ENCODE measurements around the gene ATP2C2. TPM values are rescaled to one million over a fixed set of nuclear protein-coding genes. Genes with fewer than 3 reads are reported as not detected.

The ATP2C2 gene
- total RNA-seq (not detected), polyA plus RNA-seq (under 1 TPM in 1 of 2 donors, not detected in 1; 0.20 TPM), total RNA-seq (not detected)

- ChIA-PET CTCF (interaction anchor here (0.7 kb wide), 1 partner anchor 139 kb away, joined by 3 read pairs; no protein-coding TSS in a partner anchor), POLR2A (no interaction called here)
- H3K4me3 ChIP-seq (ENCODE audit: low read length), result no peak within 1 kb of the TSS
- ATAC-seq (no peak), DNase-seq (no peak)
- peaks cover 49 to 58% (median 56%) of the 10 kb centered on the region in 5 donors for H3K27me3 Mint-ChIP-seq
- no peaks in the 10 kb centered on the region for H3K27me3 ChIP-seq (ENCODE audit: control insufficient read depth in 2 of 2, insufficient read depth in 2 of 2, low read length in 2 of 2)
- H3K36me3 Mint-ChIP-seq, result no peaks in the 10 kb centered on the region
- peaks cover 6 to 26% (median 17%) of the 10 kb centered on the region in 7 donors for H3K4me1 Mint-ChIP-seq
- H3K4me3 Mint-ChIP-seq, result peak within 1 kb of the TSS in 8 of 10 donors; percentile 7 to 71 (median 44)
- intact Hi-C loops (cut with micrococcal nuclease), result no loop called here
- no peak within 1 kb of the TSS for H3K27ac ChIP-seq (ENCODE audit: low read depth, low read length)
- H3K9me3 ChIP-seq (ENCODE audit: control insufficient read depth in 2 of 3, low read length in 3 of 3), result no peaks in the 10 kb centered on the region
- H3K4me1 ChIP-seq (ENCODE audit: control insufficient read depth in 2 of 2, insufficient read depth in 2 of 2, low read length in 2 of 2), result no peaks in the 10 kb centered on the region
- no peaks in the 10 kb centered on the region for H3K36me3 ChIP-seq (ENCODE audit: control insufficient read depth in 2 of 3, insufficient read depth in 3 of 3, low read length in 3 of 3)
- H3K27ac Mint-ChIP-seq, result no peak within 1 kb of the TSS
- H3K9me3 Mint-ChIP-seq, result peaks cover 0 to 1% (median 0%) of the 10 kb centered on the region in 11 donors
Observed at GRCh38 chr16:84368308-84368996, at the start of gene ATP2C2. ATP2C2 (plus strand) TSS chr16:84368538; CDS start chr16:84368616, 78 bp downstream.

- Mint-ChIP-seq H3K4me1 (no peaks in the 10 kb centered on the region), H3K27ac (no peak overlapping the region), H3K9me3 (peaks cover 0 to 12% (median 6%) of the 10 kb centered on the region in 11 donors), H3K27me3 (peaks cover 0 to 20% (median 13%) of the 10 kb centered on the region in 5 donors), H3K4me3 (no peak overlapping the region), H3K36me3 (no peaks in the 10 kb centered on the region)
- H3K4me3 ChIP-seq (ENCODE audit: low read length), result no peak overlapping the region
- intact Hi-C loops (cut with micrococcal nuclease), result no loop called here
- H3K4me1 ChIP-seq (ENCODE audit: control insufficient read depth in 2 of 2, insufficient read depth in 2 of 2, low read length in 2 of 2), result no peaks in the 10 kb centered on the region
- ATAC-seq, result no peak
- no peak for DNase-seq
- ChIA-PET POLR2A (no interaction called here), CTCF (no interaction called here)
- no peaks in the 10 kb centered on the region for H3K27me3 ChIP-seq (ENCODE audit: control insufficient read depth in 2 of 2, insufficient read depth in 2 of 2, low read length in 2 of 2)
- H3K27ac ChIP-seq (ENCODE audit: low read depth, low read length), result no peak overlapping the region
- no peaks in the 10 kb centered on the region for H3K36me3 ChIP-seq (ENCODE audit: control insufficient read depth in 2 of 3, insufficient read depth in 3 of 3, low read length in 3 of 3)
- H3K9me3 ChIP-seq (ENCODE audit: control insufficient read depth in 2 of 3, low read length in 3 of 3), result peaks cover 0 to 14% (median 0%) of the 10 kb centered on the region in 3 experiments
Observed at GRCh38 chr16:84319146-84319760, 49.1 kb upstream of the ATP2C2 start.

GRCh38 chr16:84320511-84320910 is 47.8 kb upstream of the ATP2C2 start:
- Histone ChIP-seq H3K27me3 (ENCODE audit: control insufficient read depth in 2 of 2, insufficient read depth in 2 of 2, low read length in 2 of 2) (no peaks in the 10 kb centered on the region), H3K4me1 (ENCODE audit: control insufficient read depth in 2 of 2, insufficient read depth in 2 of 2, low read length in 2 of 2) (no peaks in the 10 kb centered on the region), H3K4me3 (ENCODE audit: low read length) (no peak overlapping the region), H3K27ac (ENCODE audit: low read depth, low read length) (no peak overlapping the region), H3K9me3 (ENCODE audit: control insufficient read depth in 2 of 3, low read length in 3 of 3) (peaks cover 0 to 14% (median 0%) of the 10 kb centered on the region in 3 experiments), H3K36me3 (ENCODE audit: control insufficient read depth in 2 of 3, insufficient read depth in 3 of 3, low read length in 3 of 3) (no peaks in the 10 kb centered on the region)
- intact Hi-C loops (cut with micrococcal nuclease), result no loop called here
- ATAC-seq (no peak), DNase-seq (no peak)
- ChIA-PET CTCF (no interaction called here), POLR2A (no interaction called here)
- Mint-ChIP-seq H3K36me3 (no peaks in the 10 kb centered on the region), H3K4me3 (no peak overlapping the region), H3K9me3 (peaks cover 0 to 12% (median 6%) of the 10 kb centered on the region in 11 donors), H3K27ac (no peak overlapping the region), H3K4me1 (no peaks in the 10 kb centered on the region), H3K27me3 (peaks cover 0 to 7% (median 5%) of the 10 kb centered on the region in 5 donors)

GRCh38 chr16:84321932-84322331 is 46.4 kb upstream of the ATP2C2 start:
- no peak overlapping the region for H3K27ac ChIP-seq (ENCODE audit: low read depth, low read length)
- H3K9me3 ChIP-seq (ENCODE audit: control insufficient read depth in 2 of 3, low read length in 3 of 3), result peaks cover 0 to 14% (median 0%) of the 10 kb centered on the region in 3 experiments
- POLR2A ChIA-PET, result no interaction called here
- H3K27ac Mint-ChIP-seq, result no peak overlapping the region
- H3K9me3 Mint-ChIP-seq, result peaks cover 0 to 12% (median 6%) of the 10 kb centered on the region in 11 donors
- ATAC-seq, result no peak
- no peak for DNase-seq
- no peaks in the 10 kb centered on the region for H3K27me3 ChIP-seq (ENCODE audit: control insufficient read depth in 2 of 2, insufficient read depth in 2 of 2, low read length in 2 of 2)
- H3K4me3 ChIP-seq (ENCODE audit: low read length), result no peak overlapping the region
- no peaks in the 10 kb centered on the region for H3K4me1 ChIP-seq (ENCODE audit: control insufficient read depth in 2 of 2, insufficient read depth in 2 of 2, low read length in 2 of 2)
- H3K27me3 Mint-ChIP-seq, result peaks cover 0 to 4% (median 0%) of the 10 kb centered on the region in 5 donors
- H3K36me3 Mint-ChIP-seq, result no peaks in the 10 kb centered on the region
- H3K36me3 ChIP-seq (ENCODE audit: control insufficient read depth in 2 of 3, insufficient read depth in 3 of 3, low read length in 3 of 3), result no peaks in the 10 kb centered on the region
- H3K4me1 Mint-ChIP-seq, result no peaks in the 10 kb centered on the region
- no peak overlapping the region for H3K4me3 Mint-ChIP-seq
- intact Hi-C loops (cut with micrococcal nuclease), result no loop called here
- CTCF ChIA-PET, result no interaction called here

GRCh38 chr16:84322749-84323148 is 45.6 kb upstream of the ATP2C2 start:
- CTCF ChIA-PET, result no interaction called here
- Histone ChIP-seq H3K27ac (ENCODE audit: low read depth, low read length) (no peak overlapping the region), H3K9me3 (ENCODE audit: control insufficient read depth in 2 of 3, low read length in 3 of 3) (peaks cover 0 to 11% (median 0%) of the 10 kb centered on the region in 3 experiments), H3K36me3 (ENCODE audit: control insufficient read depth in 2 of 3, insufficient read depth in 3 of 3, low read length in 3 of 3) (no peaks in the 10 kb centered on the region), H3K27me3 (ENCODE audit: control insufficient read depth in 2 of 2, insufficient read depth in 2 of 2, low read length in 2 of 2) (no peaks in the 10 kb centered on the region), H3K4me1 (ENCODE audit: control insufficient read depth in 2 of 2, insufficient read depth in 2 of 2, low read length in 2 of 2) (no peaks in the 10 kb centered on the region), H3K4me3 (ENCODE audit: low read length) (no peak overlapping the region)
- POLR2A ChIA-PET, result no interaction called here
- H3K4me1 Mint-ChIP-seq, result peaks cover 0 to under 1% (median 0%) of the 10 kb centered on the region in 7 donors
- no peak overlapping the region for H3K27ac Mint-ChIP-seq
- H3K27me3 Mint-ChIP-seq, result peaks cover 0 to 6% (median 2%) of the 10 kb centered on the region in 5 donors
- H3K36me3 Mint-ChIP-seq, result no peaks in the 10 kb centered on the region
- intact Hi-C loops (cut with micrococcal nuclease), result no loop called here
- peaks cover 0 to 10% (median 4%) of the 10 kb centered on the region in 11 donors for H3K9me3 Mint-ChIP-seq
- ATAC-seq, result no peak
- DNase-seq, result no peak
- H3K4me3 Mint-ChIP-seq, result no peak overlapping the region

GRCh38 chr16:84323606-84324005 is 44.7 kb upstream of the ATP2C2 start:
- ChIA-PET CTCF (no interaction called here), POLR2A (no interaction called here)
- H3K9me3 Mint-ChIP-seq, result peaks cover 0 to 5% (median 3%) of the 10 kb centered on the region in 11 donors
- intact Hi-C loops (cut with micrococcal nuclease), result no loop called here
- H3K27ac Mint-ChIP-seq, result no peak overlapping the region
- no peaks in the 10 kb centered on the region for H3K36me3 ChIP-seq (ENCODE audit: control insufficient read depth in 2 of 3, insufficient read depth in 3 of 3, low read length in 3 of 3)
- ATAC-seq, result peak; percentile 18
- H3K27ac ChIP-seq (ENCODE audit: low read depth, low read length), result no peak overlapping the region
- H3K36me3 Mint-ChIP-seq, result no peaks in the 10 kb centered on the region
- peaks cover 0 to 2% (median 0%) of the 10 kb centered on the region in 7 donors for H3K4me1 Mint-ChIP-seq
- peaks cover 0 to 3% (median 0%) of the 10 kb centered on the region in 3 experiments for H3K9me3 ChIP-seq (ENCODE audit: control insufficient read depth in 2 of 3, low read length in 3 of 3)
- no peak for DNase-seq
- H3K27me3 Mint-ChIP-seq, result peaks cover 0 to 9% (median 4%) of the 10 kb centered on the region in 5 donors
- no peaks in the 10 kb centered on the region for H3K4me1 ChIP-seq (ENCODE audit: control insufficient read depth in 2 of 2, insufficient read depth in 2 of 2, low read length in 2 of 2)
- no peak overlapping the region for H3K4me3 Mint-ChIP-seq
- no peak overlapping the region for H3K4me3 ChIP-seq (ENCODE audit: low read length)
- H3K27me3 ChIP-seq (ENCODE audit: control insufficient read depth in 2 of 2, insufficient read depth in 2 of 2, low read length in 2 of 2), result no peaks in the 10 kb centered on the region

All from naive thymus-derived CD4-positive, alpha-beta T cell (primary cell).